GM10266 (cell line): ENCODE results near the gene PLA2G6.

Source experiments
- DNase-seq: peaks from one replicate; pipeline ENCODE4 v3.0.0; 2012; ENCODE audit errors: extremely low spot score
- TF ChIP-seq, protein P1 (sequence below): IDR thresholded peaks from 2 replicates; pipeline ENCODE4 v1.5.1; 2012; ENCODE audit warnings: mild to moderate bottlenecking, low read depth; ENCODE audit not compliant: control insufficient read depth, insufficient read depth; ENCODE audit errors: missing control alignments

Gene PLA2G6

DNA sequence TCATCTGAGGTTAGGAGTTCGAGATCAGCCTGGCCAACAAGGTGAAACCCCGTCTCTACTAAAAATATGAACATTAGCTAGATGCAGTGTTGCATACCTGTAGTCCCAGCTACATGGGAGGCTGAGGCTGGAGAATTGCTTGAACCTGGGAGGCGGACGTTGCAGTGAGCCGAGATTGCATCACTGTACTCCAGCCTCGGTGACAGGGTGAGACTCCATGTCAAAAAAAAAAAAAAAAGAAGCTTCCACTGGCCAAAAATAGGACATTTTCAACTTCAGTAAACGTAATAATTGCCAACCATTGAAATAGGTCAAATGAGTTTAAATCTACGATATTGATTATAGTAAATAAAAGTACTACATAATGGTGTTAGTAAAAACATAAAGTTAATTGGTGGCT, 78.0 kb downstream of the PLA2G6 start:
- DNase-seq = no peak
- TF ChIP-seq, protein P1, sequence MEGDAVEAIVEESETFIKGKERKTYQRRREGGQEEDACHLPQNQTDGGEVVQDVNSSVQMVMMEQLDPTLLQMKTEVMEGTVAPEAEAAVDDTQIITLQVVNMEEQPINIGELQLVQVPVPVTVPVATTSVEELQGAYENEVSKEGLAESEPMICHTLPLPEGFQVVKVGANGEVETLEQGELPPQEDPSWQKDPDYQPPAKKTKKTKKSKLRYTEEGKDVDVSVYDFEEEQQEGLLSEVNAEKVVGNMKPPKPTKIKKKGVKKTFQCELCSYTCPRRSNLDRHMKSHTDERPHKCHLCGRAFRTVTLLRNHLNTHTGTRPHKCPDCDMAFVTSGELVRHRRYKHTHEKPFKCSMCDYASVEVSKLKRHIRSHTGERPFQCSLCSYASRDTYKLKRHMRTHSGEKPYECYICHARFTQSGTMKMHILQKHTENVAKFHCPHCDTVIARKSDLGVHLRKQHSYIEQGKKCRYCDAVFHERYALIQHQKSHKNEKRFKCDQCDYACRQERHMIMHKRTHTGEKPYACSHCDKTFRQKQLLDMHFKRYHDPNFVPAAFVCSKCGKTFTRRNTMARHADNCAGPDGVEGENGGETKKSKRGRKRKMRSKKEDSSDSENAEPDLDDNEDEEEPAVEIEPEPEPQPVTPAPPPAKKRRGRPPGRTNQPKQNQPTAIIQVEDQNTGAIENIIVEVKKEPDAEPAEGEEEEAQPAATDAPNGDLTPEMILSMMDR = no peak

DNA sequence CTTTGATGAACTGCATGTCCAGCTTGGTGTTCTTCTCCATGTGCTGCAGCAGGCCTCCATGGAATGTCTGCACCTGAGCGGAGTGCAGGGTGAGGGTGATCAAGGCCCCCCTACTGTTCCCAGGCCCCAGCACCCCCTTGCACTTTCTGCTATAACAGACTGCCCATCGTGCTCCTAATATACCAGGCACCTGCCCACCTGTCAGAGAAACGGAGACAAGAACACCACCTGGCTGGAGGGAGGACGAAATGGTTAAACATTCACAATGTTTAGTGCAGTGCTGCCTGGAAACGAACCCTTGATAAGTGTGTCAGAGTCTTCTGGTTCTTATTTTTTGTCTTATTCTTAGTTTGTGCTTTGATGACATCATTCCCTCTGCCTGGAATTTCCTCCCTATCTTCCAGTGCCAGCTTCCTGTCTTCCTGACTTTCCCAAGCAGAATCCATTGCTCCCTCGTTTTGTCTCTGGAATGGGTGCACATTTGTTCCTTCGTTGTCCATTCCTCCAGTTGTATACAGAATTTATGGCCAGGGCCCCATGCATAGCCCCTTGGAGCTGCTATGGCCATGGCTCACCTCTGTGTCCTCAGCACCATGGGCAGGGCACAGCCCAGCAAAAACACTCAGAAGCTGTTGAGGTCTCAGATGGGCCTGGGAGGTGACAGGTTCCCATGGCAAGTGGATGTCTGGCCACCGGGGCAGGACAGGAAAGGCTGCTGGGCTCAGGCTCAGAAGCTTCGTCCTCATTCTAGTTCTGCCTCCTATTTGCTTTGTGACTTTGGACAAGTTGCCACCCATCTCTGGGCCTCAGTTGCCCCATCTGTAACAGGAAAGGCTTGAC, 83.0 kb downstream of the PLA2G6 start:
- DNase-seq = no peak
- TF ChIP-seq, protein P1 = no peak

DNA sequence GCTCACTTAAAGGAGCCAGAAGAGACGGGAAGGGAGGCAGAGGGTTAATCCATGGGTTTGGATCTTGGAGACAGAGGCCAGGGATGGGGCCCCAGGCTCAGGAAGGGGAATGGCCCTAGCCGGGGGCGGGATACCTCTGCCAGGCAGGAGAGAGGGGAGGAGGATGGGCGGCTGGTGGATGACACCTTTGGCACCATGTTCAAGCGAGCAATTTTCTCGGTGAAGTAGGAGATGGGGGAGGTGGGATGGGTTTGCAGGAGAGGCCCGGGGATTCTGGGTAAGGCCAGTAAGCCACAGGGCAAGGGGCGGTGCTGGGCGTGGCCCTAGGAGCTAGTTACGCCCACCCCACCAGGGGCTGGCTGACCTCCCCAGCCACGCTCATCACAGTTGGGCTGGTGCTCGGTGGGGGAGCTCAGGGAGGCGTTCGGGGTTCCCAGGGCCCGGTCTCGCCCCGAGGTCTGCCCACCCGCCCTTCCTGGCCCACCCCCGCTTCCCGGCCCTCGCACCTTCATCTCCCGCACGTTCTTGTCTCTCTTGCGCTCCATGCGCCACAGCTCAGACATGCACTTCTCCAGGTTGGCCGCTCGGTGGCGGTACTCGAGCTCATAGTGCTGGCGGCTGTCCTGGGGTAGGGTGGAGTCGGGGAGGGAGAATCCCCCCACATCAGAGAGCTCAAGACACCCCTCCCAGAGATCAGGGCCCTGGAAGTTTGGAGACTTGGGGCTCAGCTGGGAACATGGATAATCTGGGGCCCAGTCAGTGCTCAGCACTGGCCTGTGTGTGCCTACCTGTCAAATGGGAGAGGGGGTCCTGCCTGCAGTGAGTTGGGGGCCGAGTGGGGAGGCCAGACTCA, 83.8 kb downstream of the PLA2G6 start:
- TF ChIP-seq, protein P1 = no peak
- DNase-seq = no peak

DNA sequence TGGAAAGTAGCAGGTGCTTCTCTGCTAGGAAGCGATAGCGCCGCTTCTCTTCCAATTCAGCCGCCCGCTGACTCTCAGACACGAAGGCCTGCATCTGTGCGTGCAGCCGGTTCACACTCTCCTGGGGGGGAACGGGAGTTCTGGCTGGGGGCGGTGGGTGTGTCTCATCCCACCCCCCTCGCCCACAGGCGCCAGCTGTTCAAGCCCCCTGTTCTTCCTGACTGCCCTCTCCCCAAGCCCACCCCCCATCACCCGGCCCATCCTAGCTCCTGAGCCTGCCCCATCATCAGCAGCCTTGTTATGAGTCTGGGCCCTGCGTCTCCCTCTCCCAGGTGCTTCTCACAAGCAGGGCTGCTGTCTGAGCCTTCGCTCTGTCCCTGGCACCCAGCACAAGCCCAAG, 84.6 kb downstream of the PLA2G6 start:
- TF ChIP-seq, protein P1 = no peak
- DNase-seq = no peak

DNA sequence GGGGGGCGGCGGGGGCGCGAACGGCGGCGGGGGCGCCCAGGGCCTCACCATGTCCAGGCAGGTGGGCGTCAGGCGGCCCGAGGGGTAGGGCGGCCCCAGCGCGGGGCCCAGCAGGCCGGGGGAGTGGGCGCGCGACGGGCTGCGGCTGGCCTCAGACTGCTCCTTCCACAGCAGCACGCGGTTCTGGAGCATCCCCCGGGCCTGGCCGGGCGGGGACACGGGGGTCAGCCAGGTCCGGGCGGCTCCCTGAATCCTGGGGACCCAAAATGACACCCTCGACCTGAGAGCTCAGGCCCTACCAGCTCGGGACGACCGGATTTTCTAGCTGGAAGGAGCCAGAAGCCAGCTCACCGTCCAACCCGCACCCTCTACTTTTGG, 92.2 kb downstream of the PLA2G6 start:
- DNase-seq = no peak
- TF ChIP-seq, protein P1 = no peak

DNA sequence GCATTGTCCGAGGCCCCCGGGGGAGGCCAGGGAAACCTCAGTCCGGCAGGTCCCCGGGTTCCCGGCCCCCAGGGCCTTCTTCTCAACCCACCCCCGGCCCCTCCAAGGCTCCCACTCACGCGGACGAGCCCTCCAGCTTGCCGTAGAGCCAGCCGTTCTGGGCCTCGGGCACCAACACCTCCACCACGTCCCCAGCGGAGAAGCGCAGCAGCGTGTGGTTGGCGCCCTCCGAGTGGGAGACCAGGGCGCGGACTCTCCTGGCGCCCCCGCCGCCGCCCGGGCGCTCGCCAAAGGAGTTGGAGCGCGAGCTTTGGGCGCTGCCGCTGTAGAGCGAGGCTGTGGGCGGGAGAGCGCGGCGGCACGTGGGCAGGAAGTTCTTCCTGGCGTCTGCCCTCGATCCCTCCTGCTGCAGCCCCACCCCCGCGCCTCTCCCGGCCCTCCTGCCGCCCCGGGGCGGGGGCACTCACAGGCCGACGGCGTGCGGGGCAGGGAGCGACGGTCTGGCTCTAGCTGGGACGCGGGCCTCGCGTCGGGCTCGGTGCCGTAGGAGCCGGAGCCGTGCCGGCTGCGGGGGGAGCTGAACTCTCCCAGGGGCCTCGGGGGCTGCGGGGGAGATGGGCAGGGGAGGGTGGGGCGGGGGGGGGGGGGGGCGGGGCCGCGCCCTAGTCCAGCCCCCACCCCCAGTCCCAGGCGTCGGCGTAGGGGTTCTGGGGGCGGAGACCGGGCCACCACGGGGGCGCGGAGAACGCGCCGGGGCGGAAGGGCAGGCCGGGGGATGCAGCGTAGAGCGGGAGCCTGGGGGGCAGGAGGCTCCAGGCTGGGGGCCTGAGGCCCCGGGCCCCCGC, 92.8 kb downstream of the PLA2G6 start:
- no peak for DNase-seq

More for the DNA sequence above, 92.8 kb downstream of the PLA2G6 start:
- TF ChIP-seq, protein P1 = no peak
